ENCODE data around the gene PTBP3.

PTBP3 gene

GRCh38 chr9:112325127-112325526 is 8.3 kb downstream of the PTBP3 start:
- H3K9ac ChIP-seq (ENCODE audit: insufficient read length), result no peak overlapping the region
- no peak overlapping the region for H3K27ac ChIP-seq
- no peak for TF ChIP-seq FOXP2 (optimal IDR thresholded peaks at IDR 0.05; ENCODE audit: control extremely low read depth, extremely low read length, insufficient read depth)
- TF ChIP-seq POLR2AphosphoS5 (IDR thresholded peaks at IDR 0.05; ENCODE audit: borderline replicate concordance, low read depth, low read length), result no peak
- no peak for TF ChIP-seq EZH2 (IDR thresholded peaks at IDR 0.05)
- no peak for DNase-seq (ENCODE audit: low read depth, low spot score)
- no peak overlapping the region for H3K4me3 ChIP-seq
- H3K9me3 ChIP-seq (ENCODE audit: low read depth, low read length), result no peaks in the 10 kb centered on the region
- no peaks in the 10 kb centered on the region for H3K36me3 ChIP-seq (ENCODE audit: insufficient read depth, low read length)

GRCh38 chr9:112323378-112323854 is 10.0 kb downstream of the PTBP3 start:
- H3K9ac ChIP-seq (ENCODE audit: insufficient read length), result no peak overlapping the region
- no peak for DNase-seq (ENCODE audit: low read depth, low spot score)
- no peaks in the 10 kb centered on the region for H3K9me3 ChIP-seq (ENCODE audit: low read depth, low read length)
- no peak overlapping the region for H3K4me3 ChIP-seq
- no peak for TF ChIP-seq FOXP2 (optimal IDR thresholded peaks at IDR 0.05; ENCODE audit: control extremely low read depth, extremely low read length, insufficient read depth)
- TF ChIP-seq POLR2AphosphoS5 (IDR thresholded peaks at IDR 0.05; ENCODE audit: borderline replicate concordance, low read depth, low read length), result no peak
- no peak for TF ChIP-seq EZH2 (IDR thresholded peaks at IDR 0.05)
- H3K36me3 ChIP-seq (ENCODE audit: insufficient read depth, low read length), result no peaks in the 10 kb centered on the region
- H3K27ac ChIP-seq, result no peak overlapping the region

GRCh38 chr9:112322701-112323377 is 10.6 kb downstream of the PTBP3 start:
- Histone ChIP-seq H3K9ac (ENCODE audit: insufficient read length) (no peak overlapping the region), H3K9me3 (ENCODE audit: low read depth, low read length) (no peaks in the 10 kb centered on the region), H3K36me3 (ENCODE audit: insufficient read depth, low read length) (no peaks in the 10 kb centered on the region), H3K27ac (no peak overlapping the region), H3K4me3 (no peak overlapping the region)
- DNase-seq (ENCODE audit: low read depth, low spot score), result no peak
- no peak for TF ChIP-seq EZH2 (IDR thresholded peaks at IDR 0.05)
- TF ChIP-seq FOXP2 (optimal IDR thresholded peaks at IDR 0.05; ENCODE audit: control extremely low read depth, extremely low read length, insufficient read depth), result no peak
- no peak for TF ChIP-seq POLR2AphosphoS5 (IDR thresholded peaks at IDR 0.05; ENCODE audit: borderline replicate concordance, low read depth, low read length)

- DNase-seq (ENCODE audit: low read depth, low spot score), result no peak
- no peaks in the 10 kb centered on the region for H3K9me3 ChIP-seq (ENCODE audit: low read depth, low read length)
- H3K36me3 ChIP-seq (ENCODE audit: insufficient read depth, low read length), result no peaks in the 10 kb centered on the region
- TF ChIP-seq POLR2AphosphoS5 (IDR thresholded peaks at IDR 0.05; ENCODE audit: borderline replicate concordance, low read depth, low read length), result no peak
- no peak for TF ChIP-seq FOXP2 (optimal IDR thresholded peaks at IDR 0.05; ENCODE audit: control extremely low read depth, extremely low read length, insufficient read depth)
- no peak for TF ChIP-seq EZH2 (IDR thresholded peaks at IDR 0.05)
- no peak overlapping the region for H3K9ac ChIP-seq (ENCODE audit: insufficient read length)
- no peak overlapping the region for H3K4me3 ChIP-seq
- H3K27ac ChIP-seq, result no peak overlapping the region
These were observed 17.0 kb downstream of the PTBP3 start for GRCh38 chr9:112316258-112316943.

- H3K27ac ChIP-seq, result no peak overlapping the region
- no peak overlapping the region for H3K9ac ChIP-seq (ENCODE audit: insufficient read length)
- no peak for DNase-seq (ENCODE audit: low read depth, low spot score)
- no peak for TF ChIP-seq FOXP2 (optimal IDR thresholded peaks at IDR 0.05; ENCODE audit: control extremely low read depth, extremely low read length, insufficient read depth)
- no peak for TF ChIP-seq EZH2 (IDR thresholded peaks at IDR 0.05)
- no peak for TF ChIP-seq POLR2AphosphoS5 (IDR thresholded peaks at IDR 0.05; ENCODE audit: borderline replicate concordance, low read depth, low read length)
- no peaks in the 10 kb centered on the region for H3K9me3 ChIP-seq (ENCODE audit: low read depth, low read length)
- no peak overlapping the region for H3K4me3 ChIP-seq
- H3K36me3 ChIP-seq (ENCODE audit: insufficient read depth, low read length), result no peaks in the 10 kb centered on the region
These were observed 17.8 kb downstream of the PTBP3 start for GRCh38 chr9:112315331-112316257.

- Histone ChIP-seq H3K4me3 (no peak overlapping the region), H3K9ac (ENCODE audit: insufficient read length) (no peak overlapping the region), H3K9me3 (ENCODE audit: low read depth, low read length) (no peaks in the 10 kb centered on the region), H3K36me3 (ENCODE audit: insufficient read depth, low read length) (no peaks in the 10 kb centered on the region), H3K27ac (no peak overlapping the region)
- DNase-seq (ENCODE audit: low read depth, low spot score), result no peak
- TF ChIP-seq FOXP2 (optimal IDR thresholded peaks at IDR 0.05; ENCODE audit: control extremely low read depth, extremely low read length, insufficient read depth) (no peak), EZH2 (IDR thresholded peaks at IDR 0.05) (no peak), POLR2AphosphoS5 (IDR thresholded peaks at IDR 0.05; ENCODE audit: borderline replicate concordance, low read depth, low read length) (no peak)
These were observed 21.3 kb downstream of the PTBP3 start for GRCh38 chr9:112312139-112312538.

- Histone ChIP-seq H3K36me3 (ENCODE audit: insufficient read depth, low read length) (no peaks in the 10 kb centered on the region), H3K4me3 (no peak overlapping the region), H3K9ac (ENCODE audit: insufficient read length) (no peak overlapping the region), H3K9me3 (ENCODE audit: low read depth, low read length) (no peaks in the 10 kb centered on the region), H3K27ac (no peak overlapping the region)
- DNase-seq (ENCODE audit: low read depth, low spot score), result no peak
- TF ChIP-seq EZH2 (IDR thresholded peaks at IDR 0.05), result no peak
- no peak for TF ChIP-seq FOXP2 (optimal IDR thresholded peaks at IDR 0.05; ENCODE audit: control extremely low read depth, extremely low read length, insufficient read depth)
- TF ChIP-seq POLR2AphosphoS5 (IDR thresholded peaks at IDR 0.05; ENCODE audit: borderline replicate concordance, low read depth, low read length), result no peak
These were observed 21.9 kb downstream of the PTBP3 start for GRCh38 chr9:112311497-112311896.

GRCh38 chr9:112310826-112311225 is 22.6 kb downstream of the PTBP3 start:
- Histone ChIP-seq H3K9me3 (ENCODE audit: low read depth, low read length) (no peaks in the 10 kb centered on the region), H3K27ac (no peak overlapping the region), H3K36me3 (ENCODE audit: insufficient read depth, low read length) (no peaks in the 10 kb centered on the region), H3K9ac (ENCODE audit: insufficient read length) (no peak overlapping the region), H3K4me3 (no peak overlapping the region)
- no peak for TF ChIP-seq POLR2AphosphoS5 (IDR thresholded peaks at IDR 0.05; ENCODE audit: borderline replicate concordance, low read depth, low read length)
- no peak for TF ChIP-seq EZH2 (IDR thresholded peaks at IDR 0.05)
- no peak for TF ChIP-seq FOXP2 (optimal IDR thresholded peaks at IDR 0.05; ENCODE audit: control extremely low read depth, extremely low read length, insufficient read depth)
- DNase-seq (ENCODE audit: low read depth, low spot score), result no peak
